Natural killer cell (primary cell): ENCODE data around the gene CMTM4. TPM values are rescaled to one million over a fixed set of nuclear protein-coding genes. Genes with fewer than 3 reads are reported as not detected.

Source experiments
- ATAC-seq, 3 donors: fragments of 150-1000 bp in 2 of 3; fragments of 200-7000 bp in 1 of 3; cut with Tn5 transposase; 1 replicate in 1 of 3; 2 replicates in 2 of 3; pipeline ENCODE4 v1.10.0; 2021; ENCODE audit warnings: mild to moderate bottlenecking in 2 of 3, moderate library complexity in 2 of 3
- DNase-seq, 2 donors: peaks; one replicate each; pipeline versions ENCODE4 v3.0.0 to v3.0.0-alpha.2; 2013 to 2021; ENCODE audit warnings: mixed read lengths in 1 of 2
- H3K27ac ChIP-seq: one replicate; pipeline ENCODE4 v1.5.1; 2013; ENCODE audit warnings: mild to moderate bottlenecking, low read length
- H3K27me3 ChIP-seq: one replicate; pipeline ENCODE4 v1.6.1; 2013; ENCODE audit warnings: low read length; ENCODE audit not compliant: control insufficient read depth, insufficient read depth
- H3K36me3 ChIP-seq: one replicate; pipeline ENCODE4 v1.6.1; 2013; ENCODE audit warnings: low read length; ENCODE audit not compliant: control insufficient read depth, insufficient read depth
- H3K4me1 ChIP-seq: one replicate; pipeline ENCODE4 v1.6.1; 2013; ENCODE audit warnings: low read length; ENCODE audit not compliant: control insufficient read depth, insufficient read depth
- H3K4me3 ChIP-seq: one replicate; pipeline ENCODE4 v1.5.1; 2013; ENCODE audit warnings: low read length
- H3K9me3 ChIP-seq: one replicate; pipeline ENCODE4 v1.6.1; 2013; ENCODE audit warnings: low read length; ENCODE audit not compliant: control insufficient read depth, insufficient read depth
- H3K27ac Mint-ChIP-seq, 2 donors: one replicate each; pipeline ENCODE4 v1.8.0; 2022; ENCODE audit warnings: mild to moderate bottlenecking in 2 of 2, mixed read lengths in 2 of 2, moderate library complexity in 1 of 2
- H3K27me3 Mint-ChIP-seq, 2 donors: one replicate each; pipeline ENCODE4 v1.8.0; 2022; ENCODE audit warnings: low read depth in 2 of 2, mixed read lengths in 2 of 2
- H3K36me3 Mint-ChIP-seq: one replicate; pipeline ENCODE4 v1.8.0; 2022; ENCODE audit warnings: mixed read lengths
- H3K4me1 Mint-ChIP-seq, 2 donors: one replicate each; pipeline ENCODE4 v1.8.0; 2022; ENCODE audit warnings: mixed read lengths in 2 of 2
- H3K4me3 Mint-ChIP-seq: one replicate; pipeline ENCODE4 v1.8.0; 2022; ENCODE audit warnings: mild to moderate bottlenecking, moderate library complexity, mixed read lengths
- H3K9me3 Mint-ChIP-seq, 2 donors: one replicate each; pipeline ENCODE4 v1.8.0; 2022; ENCODE audit warnings: mixed read lengths in 2 of 2
- WGBS: methylation state at CpG from one replicate; pipeline ENCODE4 v1.1.7; 2013; ENCODE audit warnings: missing lambda C conversion rate; ENCODE audit not compliant: insufficient coverage; 5-methylcytosine and 5-hydroxymethylcytosine counted together
- intact Hi-C: fragments of 100-400 bp; cut with micrococcal nuclease; formaldehyde crosslinking; loops from one replicate; pipeline ENCODE4 v1.14.2; 2022
- total RNA-seq, 4 donors: library from RNA; stranded (reverse); fragments of 120-200 nt in 1 of 4; gene quantifications; one replicate each; pipeline versions ENCODE4 v1.2.3 to v1.2.4, GENCODE V29; 2013 to 2022
- TF ChIP-seq, protein P1 (sequence below): fragments of 200-600 bp; IDR thresholded peaks from one replicate; pipeline ENCODE4 v1.8.0; 2022; ENCODE audit warnings: antibody characterized with exemption

Gene CMTM4
- total RNA-seq, 3 donors from 2014 or later (not counting 1 experiment from before 2014, with no cell fraction given): 0.61 to 1.4 (median 0.85) TPM

DNA sequence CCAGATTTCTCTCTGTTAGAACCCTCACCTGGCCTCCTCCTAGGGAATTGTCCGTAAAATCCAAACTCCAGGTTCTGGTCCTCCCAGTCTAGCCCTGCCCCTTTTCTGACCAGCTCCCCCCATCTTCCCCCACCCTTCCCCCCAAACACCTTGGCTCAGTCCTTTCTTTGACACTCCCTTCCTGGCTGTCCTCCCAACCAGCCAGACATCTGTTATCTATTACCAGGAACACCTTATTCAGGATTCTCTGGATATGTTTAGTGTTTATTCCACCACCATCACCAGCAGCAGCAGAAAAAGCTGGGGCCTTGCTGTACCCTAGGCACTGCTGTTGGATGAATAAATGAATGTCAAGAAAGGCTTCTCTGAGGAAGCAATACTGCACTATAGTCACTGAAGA is 96.1 kb downstream of the CMTM4 start:
- intact Hi-C loops: loop anchor here (5.0 to 10.0 kb wide), 2 partner anchors 48 to 274 kb away; partner anchors contain the start of genes CKLF and TK2
- WGBS: 100% methylated on average over 1 of the region's 1 CpG
- H3K9me3 Mint-ChIP-seq: no peaks in the 10 kb centered on the region
- Histone ChIP-seq H3K36me3 (no peaks in the 10 kb centered on the region), H3K27me3 (no peaks in the 10 kb centered on the region), H3K4me3 (no peak overlapping the region), H3K9me3 (peaks cover 9% of the 10 kb centered on the region), H3K4me1 (peaks cover 16% of the 10 kb centered on the region), H3K27ac (no peak overlapping the region)
- no peak overlapping the region for H3K27ac Mint-ChIP-seq
- no peak overlapping the region for H3K4me3 Mint-ChIP-seq
- ATAC-seq (no peak), DNase-seq (no peak)
- H3K4me1 Mint-ChIP-seq: peaks cover 15 to 16% of the 10 kb centered on the region in 2 donors
- TF ChIP-seq, protein P1, sequence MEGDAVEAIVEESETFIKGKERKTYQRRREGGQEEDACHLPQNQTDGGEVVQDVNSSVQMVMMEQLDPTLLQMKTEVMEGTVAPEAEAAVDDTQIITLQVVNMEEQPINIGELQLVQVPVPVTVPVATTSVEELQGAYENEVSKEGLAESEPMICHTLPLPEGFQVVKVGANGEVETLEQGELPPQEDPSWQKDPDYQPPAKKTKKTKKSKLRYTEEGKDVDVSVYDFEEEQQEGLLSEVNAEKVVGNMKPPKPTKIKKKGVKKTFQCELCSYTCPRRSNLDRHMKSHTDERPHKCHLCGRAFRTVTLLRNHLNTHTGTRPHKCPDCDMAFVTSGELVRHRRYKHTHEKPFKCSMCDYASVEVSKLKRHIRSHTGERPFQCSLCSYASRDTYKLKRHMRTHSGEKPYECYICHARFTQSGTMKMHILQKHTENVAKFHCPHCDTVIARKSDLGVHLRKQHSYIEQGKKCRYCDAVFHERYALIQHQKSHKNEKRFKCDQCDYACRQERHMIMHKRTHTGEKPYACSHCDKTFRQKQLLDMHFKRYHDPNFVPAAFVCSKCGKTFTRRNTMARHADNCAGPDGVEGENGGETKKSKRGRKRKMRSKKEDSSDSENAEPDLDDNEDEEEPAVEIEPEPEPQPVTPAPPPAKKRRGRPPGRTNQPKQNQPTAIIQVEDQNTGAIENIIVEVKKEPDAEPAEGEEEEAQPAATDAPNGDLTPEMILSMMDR: no peak
- H3K27me3 Mint-ChIP-seq: no peaks in the 10 kb centered on the region
- no peaks in the 10 kb centered on the region for H3K36me3 Mint-ChIP-seq

DNA sequence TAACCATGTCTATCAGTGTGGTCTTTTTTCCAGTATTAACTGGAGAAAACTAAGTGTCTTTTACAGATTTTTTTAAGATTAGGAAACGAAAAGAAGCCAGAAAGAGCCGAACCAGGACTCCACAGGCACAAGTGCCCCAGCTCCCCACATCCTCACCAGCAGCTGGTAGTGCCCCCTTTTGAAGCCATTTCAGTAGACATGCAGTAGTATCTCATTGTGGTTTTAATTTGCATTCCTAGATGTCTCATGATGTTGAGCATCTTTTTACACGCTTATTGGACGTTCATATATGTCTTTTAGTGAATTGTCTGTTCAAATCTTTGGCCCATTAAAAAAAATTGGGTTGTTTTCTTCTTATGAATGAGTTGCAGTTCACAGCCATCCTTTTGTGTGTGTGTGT is 96.8 kb downstream of the CMTM4 start:
- DNase-seq (peak in 1 of 2 donors; percentile 43), ATAC-seq (no peak)
- TF ChIP-seq, protein P1: no peak
- Mint-ChIP-seq H3K9me3 (no peaks in the 10 kb centered on the region), H3K27ac (no peak overlapping the region), H3K4me3 (no peak overlapping the region), H3K36me3 (no peaks in the 10 kb centered on the region), H3K4me1 (peaks cover 15 to 16% of the 10 kb centered on the region in 2 donors), H3K27me3 (no peaks in the 10 kb centered on the region)
- intact Hi-C loops: loop anchor here (5.0 to 10.0 kb wide), 2 partner anchors 47 to 275 kb away; partner anchors contain the start of genes CKLF and TK2
- Histone ChIP-seq H3K27me3 (no peaks in the 10 kb centered on the region), H3K4me1 (peaks cover 15% of the 10 kb centered on the region), H3K4me3 (no peak overlapping the region), H3K27ac (no peak overlapping the region), H3K36me3 (no peaks in the 10 kb centered on the region), H3K9me3 (peaks cover 9% of the 10 kb centered on the region)
- WGBS: 81% methylated on average over 4 of the region's 4 CpGs

- Mint-ChIP-seq H3K27me3 (no peaks in the 10 kb centered on the region), H3K4me3 (no peak overlapping the region), H3K27ac (no peak overlapping the region), H3K4me1 (peaks cover 6% of the 10 kb centered on the region in 2 donors), H3K9me3 (no peaks in the 10 kb centered on the region), H3K36me3 (no peaks in the 10 kb centered on the region)
- TF ChIP-seq, protein P1: no peak
- Histone ChIP-seq H3K9me3 (peaks cover 9% of the 10 kb centered on the region), H3K36me3 (no peaks in the 10 kb centered on the region), H3K27ac (no peak overlapping the region), H3K27me3 (no peaks in the 10 kb centered on the region), H3K4me3 (no peak overlapping the region), H3K4me1 (peaks cover 4% of the 10 kb centered on the region)
- no CpG with 5 or more reads among the region's 3 CpGs for WGBS
- ATAC-seq: no peak
- DNase-seq: no peak
- intact Hi-C loops: no loop called here
These were observed 98.4 kb downstream of the CMTM4 start for GRCh38 chr16:66598111-66598510.
